Dendritic cell treated with granulocyte-macrophage colony-stimulating factor and Interleukin-4, amounts not matched to agents 40 ng/mL and 50 ng/mL, for 4 days (primary cell): ENCODE measurements around the gene SETD5.
"Not testable (repeated sequence)": the region's sequence is repeated elsewhere in the genome, so short reads cannot be mapped to it uniquely, and the experiment has no call there.

Source experiments
- H3K27ac Mint-ChIP-seq: one replicate; pipeline ENCODE4 v1.8.0; 2022; ENCODE audit warnings: mild to moderate bottlenecking, mixed read lengths
- H3K27me3 Mint-ChIP-seq: one replicate; pipeline ENCODE4 v1.8.0; 2022; ENCODE audit warnings: mild to moderate bottlenecking, mixed read lengths
- H3K36me3 Mint-ChIP-seq: one replicate; pipeline ENCODE4 v1.8.0; 2022; ENCODE audit warnings: low read depth, mixed read lengths
- H3K4me1 Mint-ChIP-seq: one replicate; pipeline ENCODE4 v1.8.0; 2022; ENCODE audit warnings: low read depth, mixed read lengths
- H3K4me3 Mint-ChIP-seq: one replicate; pipeline ENCODE4 v1.8.0; 2022; ENCODE audit warnings: mild to moderate bottlenecking, moderate library complexity, mixed read lengths
- H3K9me3 Mint-ChIP-seq: one replicate; pipeline ENCODE4 v1.8.0; 2022; ENCODE audit warnings: mixed read lengths
- intact Hi-C: fragments of 100-400 bp; cut with micrococcal nuclease; formaldehyde crosslinking; loops from one replicate; pipeline ENCODE4 v1.15.0; 2022

Gene SETD5

DNA sequence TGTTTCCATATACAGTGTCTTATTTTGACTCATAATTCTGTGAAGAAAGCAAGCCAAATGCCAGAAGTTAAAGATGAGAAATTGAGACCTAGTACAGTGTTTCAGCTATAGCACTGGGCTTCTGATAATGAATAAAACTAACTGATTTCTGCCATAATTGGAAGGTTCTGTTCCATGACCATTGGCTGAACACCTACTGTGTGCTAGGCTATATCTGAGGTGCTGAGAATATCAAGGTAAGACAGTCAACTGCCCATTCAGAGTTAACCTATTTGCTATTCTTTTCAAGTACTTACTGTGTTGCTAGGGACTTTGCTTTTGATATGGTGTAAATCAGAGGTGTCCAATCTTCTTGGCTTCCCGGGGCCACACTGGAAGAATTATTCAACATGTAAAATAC, 82.8 kb downstream of the SETD5 start:
- Mint-ChIP-seq H3K36me3 (peaks cover 87% of the 10 kb centered on the region), H3K27ac (no peak overlapping the region), H3K27me3 (no peaks in the 10 kb centered on the region), H3K4me1 (no peaks in the 10 kb centered on the region), H3K9me3 (no peaks in the 10 kb centered on the region), H3K4me3 (no peak overlapping the region)
- intact Hi-C loops: no loop called here

DNA sequence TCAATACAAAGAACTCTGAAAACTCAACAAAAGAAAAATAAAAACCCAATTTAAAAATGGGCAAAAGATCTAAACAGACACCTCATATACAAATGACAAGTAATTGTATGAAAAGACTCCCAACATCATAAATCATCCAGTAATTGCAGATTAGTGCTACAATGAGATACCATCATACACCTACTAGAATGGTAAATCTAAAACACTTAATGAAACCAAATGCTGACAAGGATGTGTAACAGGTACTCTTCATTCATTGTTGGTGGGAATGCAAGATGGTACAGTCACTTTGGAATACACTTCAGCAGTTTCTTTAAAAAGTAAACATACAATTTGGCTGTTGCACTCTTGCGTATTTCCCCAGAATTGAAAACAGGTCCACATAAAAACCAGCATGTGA, 87.8 kb downstream of the SETD5 start:
- Mint-ChIP-seq H3K4me3 (no peak overlapping the region), H3K27ac (no peak overlapping the region), H3K4me1 (no peaks in the 10 kb centered on the region), H3K27me3 (no peaks in the 10 kb centered on the region), H3K36me3 (peaks cover 78% of the 10 kb centered on the region), H3K9me3 (peaks cover 7% of the 10 kb centered on the region)
- intact Hi-C loops: no loop called here

DNA sequence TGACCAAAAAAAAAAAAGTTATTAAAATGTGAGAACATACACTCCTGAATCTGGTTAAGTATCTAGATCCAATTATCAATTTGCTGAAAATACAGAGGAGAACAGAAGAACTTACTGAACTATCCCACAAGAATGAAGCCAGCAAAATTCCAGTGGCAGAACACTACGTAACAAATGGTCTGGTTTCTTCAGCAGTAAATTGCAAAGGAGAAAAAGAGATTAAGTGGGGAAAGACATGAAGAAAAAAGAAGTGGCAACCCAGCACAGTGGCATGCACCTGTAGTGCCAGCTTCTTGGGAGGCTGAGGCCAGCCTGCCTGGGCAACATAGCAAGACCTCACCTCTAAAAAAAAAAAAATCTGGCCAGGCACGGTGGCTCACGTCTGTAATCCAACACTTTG, 94.1 kb downstream of the SETD5 start:
- no peak overlapping the region for H3K27ac Mint-ChIP-seq
- intact Hi-C loops: no loop called here

DNA sequence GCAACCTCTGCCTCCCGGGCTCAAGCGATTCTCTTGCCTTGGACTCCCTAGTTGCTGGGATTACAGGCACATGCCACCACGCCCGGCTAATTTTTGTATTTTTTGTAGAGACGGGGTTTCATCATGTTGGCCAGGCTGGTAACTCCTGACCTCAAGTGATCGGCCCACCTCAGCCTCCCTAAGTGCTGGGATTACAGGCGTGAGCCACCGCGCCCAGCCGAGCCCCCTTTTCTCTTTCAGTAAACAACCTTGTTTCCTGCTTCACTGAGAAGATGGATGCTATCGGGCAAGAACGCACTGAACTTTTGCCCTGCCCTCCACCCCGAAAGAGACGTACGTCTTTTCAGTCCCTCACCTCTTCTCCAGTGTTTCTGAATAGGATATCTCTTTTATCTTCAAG, 96.6 kb downstream of the SETD5 start:
- H3K27me3 Mint-ChIP-seq, H3K9me3 Mint-ChIP-seq, H3K4me1 Mint-ChIP-seq, H3K27ac Mint-ChIP-seq, intact Hi-C loops, H3K4me3 Mint-ChIP-seq: not testable (repeated sequence)
- peaks cover 32% of the 10 kb centered on the region for H3K36me3 Mint-ChIP-seq

More for the DNA sequence above, 94.1 kb downstream of the SETD5 start:
- Mint-ChIP-seq H3K4me1 (peaks cover 7% of the 10 kb centered on the region), H3K4me3 (no peak overlapping the region), H3K9me3 (peaks cover 7% of the 10 kb centered on the region), H3K27me3 (no peaks in the 10 kb centered on the region), H3K36me3 (peaks cover 51% of the 10 kb centered on the region)

DNA sequence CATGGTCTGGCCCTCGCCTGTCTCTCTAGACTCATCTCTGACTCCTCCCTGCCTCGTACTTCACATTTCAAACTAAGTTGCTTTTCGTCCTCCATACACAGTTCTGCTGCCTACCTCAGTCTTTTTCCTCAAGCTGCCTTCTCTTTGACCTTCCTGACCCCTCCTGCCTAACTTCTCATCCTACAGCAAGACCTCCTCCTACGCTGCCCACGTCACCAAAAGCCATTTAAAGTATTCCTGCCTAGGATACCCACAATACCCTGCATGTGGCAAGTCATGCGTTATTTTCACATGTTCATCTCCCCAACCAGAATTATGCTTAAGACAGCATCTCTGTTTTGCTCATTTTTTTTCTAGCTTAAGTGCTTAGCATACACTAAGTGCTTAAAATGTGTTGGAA, 99.5 kb downstream of the SETD5 start:
- Mint-ChIP-seq H3K4me1 (peaks cover 15% of the 10 kb centered on the region), H3K36me3 (peaks cover 17% of the 10 kb centered on the region), H3K9me3 (no peaks in the 10 kb centered on the region), H3K27ac (no peak overlapping the region), H3K4me3 (no peak overlapping the region), H3K27me3 (peaks cover 34% of the 10 kb centered on the region)
- intact Hi-C loops: no loop called here

DNA sequence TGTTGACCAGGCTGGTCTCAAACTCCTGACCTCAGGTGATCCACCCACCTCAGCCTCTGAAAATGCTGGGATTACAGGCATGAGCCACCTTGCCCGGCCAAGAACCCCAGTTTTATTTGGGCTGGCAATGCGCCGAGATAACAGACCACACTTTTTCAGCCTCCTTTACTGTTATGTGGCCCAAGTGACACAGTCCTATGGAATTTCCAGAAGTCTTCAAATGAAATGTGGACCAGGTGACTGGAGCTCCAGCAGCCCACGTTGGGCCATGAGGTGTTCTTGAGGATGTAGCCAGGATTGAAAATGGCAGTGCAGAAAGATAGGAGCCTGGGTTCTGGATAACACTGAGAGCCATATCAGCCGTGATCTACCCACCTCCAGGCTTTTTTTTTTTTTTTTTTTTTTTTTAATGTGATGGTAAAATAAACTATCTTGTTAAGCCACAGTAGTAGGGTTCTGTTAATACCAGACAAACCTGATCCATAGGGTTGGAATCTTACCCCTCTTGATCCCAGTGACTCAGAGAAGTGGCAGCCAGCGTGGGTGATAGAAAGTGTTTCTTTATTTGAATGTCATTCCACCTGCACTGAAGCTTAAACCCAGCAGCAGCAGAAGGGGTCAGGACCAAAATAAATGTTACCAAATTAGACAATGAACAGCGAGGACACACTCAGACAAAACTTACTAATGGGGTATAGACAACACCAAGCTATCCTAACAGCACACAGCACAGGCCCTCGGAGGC, 100.6 kb downstream of the SETD5 start:
- H3K27ac Mint-ChIP-seq: no peak overlapping the region
- no peak overlapping the region for H3K4me3 Mint-ChIP-seq
- H3K9me3 Mint-ChIP-seq: no peaks in the 10 kb centered on the region
- peaks cover 14% of the 10 kb centered on the region for H3K36me3 Mint-ChIP-seq
- peaks cover 15% of the 10 kb centered on the region for H3K4me1 Mint-ChIP-seq
- H3K27me3 Mint-ChIP-seq: peaks cover 37% of the 10 kb centered on the region
- intact Hi-C loops: no loop called here

DNA sequence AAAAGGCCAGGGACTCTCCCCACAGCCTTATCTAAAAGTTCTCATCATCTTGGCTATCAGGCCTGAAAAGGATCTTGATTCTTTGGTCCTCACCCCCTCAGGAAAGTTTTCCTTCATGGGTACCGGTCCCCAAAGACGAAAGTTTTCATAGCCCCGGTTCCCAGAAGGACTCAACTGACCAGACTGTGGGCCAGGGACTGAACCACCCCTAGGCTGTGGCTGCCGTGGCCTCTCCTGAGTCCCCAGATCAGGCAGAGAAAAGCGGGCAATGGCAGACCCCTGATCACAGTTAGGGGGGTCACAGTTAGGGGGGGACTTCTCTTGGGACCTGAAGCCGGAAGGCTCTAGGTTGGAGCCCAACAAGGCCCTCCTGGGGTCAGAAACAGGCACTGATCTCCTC, 101.4 kb downstream of the SETD5 start:
- H3K27me3 Mint-ChIP-seq: peaks cover 37% of the 10 kb centered on the region
- no peak overlapping the region for H3K27ac Mint-ChIP-seq
- H3K9me3 Mint-ChIP-seq: no peaks in the 10 kb centered on the region
- H3K36me3 Mint-ChIP-seq: peaks cover 7% of the 10 kb centered on the region
- intact Hi-C loops: no loop called here
- H3K4me3 Mint-ChIP-seq: no peak overlapping the region
- peaks cover 15% of the 10 kb centered on the region for H3K4me1 Mint-ChIP-seq

DNA sequence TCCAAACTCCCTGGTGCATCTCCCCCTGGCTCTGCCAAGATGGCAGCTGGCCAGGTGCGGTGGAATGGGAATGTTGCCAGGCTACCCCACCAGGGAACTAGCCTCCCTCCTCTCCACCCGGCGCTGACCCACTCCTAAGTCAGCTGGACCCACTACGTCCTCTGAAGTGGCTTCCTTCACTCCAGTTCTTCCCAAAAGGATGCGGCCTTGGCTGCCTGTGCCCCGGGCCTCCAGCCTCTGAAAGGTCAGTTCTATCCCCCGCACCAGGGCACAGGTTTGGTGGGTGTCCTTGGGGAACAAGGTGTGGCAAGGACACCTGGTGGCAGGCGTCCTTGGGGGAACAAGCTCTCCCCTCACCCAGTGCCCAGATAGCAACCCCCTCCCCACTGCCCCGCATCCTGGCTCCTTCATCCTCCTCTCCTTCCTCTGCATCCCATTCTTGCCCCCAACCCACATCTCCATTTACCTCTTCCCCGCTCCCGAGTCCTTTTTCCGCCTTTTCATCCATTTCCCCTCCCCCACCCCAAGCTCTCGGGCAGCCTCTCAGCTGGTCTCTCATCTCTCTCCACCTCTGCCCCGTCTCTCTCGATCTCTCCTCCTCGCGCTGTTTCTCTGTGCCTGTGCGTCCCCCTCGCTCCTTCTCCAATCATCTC, 102.2 kb downstream of the SETD5 start:
- Mint-ChIP-seq H3K9me3 (no peaks in the 10 kb centered on the region), H3K4me1 (peaks cover 11% of the 10 kb centered on the region), H3K4me3 (no peak overlapping the region), H3K27me3 (peaks cover 37% of the 10 kb centered on the region), H3K36me3 (peaks cover 3% of the 10 kb centered on the region), H3K27ac (no peak overlapping the region)
- intact Hi-C loops: loop anchor here (5.0 kb wide), 1 partner anchor 153 kb away; no protein-coding TSS in a partner anchor

DNA sequence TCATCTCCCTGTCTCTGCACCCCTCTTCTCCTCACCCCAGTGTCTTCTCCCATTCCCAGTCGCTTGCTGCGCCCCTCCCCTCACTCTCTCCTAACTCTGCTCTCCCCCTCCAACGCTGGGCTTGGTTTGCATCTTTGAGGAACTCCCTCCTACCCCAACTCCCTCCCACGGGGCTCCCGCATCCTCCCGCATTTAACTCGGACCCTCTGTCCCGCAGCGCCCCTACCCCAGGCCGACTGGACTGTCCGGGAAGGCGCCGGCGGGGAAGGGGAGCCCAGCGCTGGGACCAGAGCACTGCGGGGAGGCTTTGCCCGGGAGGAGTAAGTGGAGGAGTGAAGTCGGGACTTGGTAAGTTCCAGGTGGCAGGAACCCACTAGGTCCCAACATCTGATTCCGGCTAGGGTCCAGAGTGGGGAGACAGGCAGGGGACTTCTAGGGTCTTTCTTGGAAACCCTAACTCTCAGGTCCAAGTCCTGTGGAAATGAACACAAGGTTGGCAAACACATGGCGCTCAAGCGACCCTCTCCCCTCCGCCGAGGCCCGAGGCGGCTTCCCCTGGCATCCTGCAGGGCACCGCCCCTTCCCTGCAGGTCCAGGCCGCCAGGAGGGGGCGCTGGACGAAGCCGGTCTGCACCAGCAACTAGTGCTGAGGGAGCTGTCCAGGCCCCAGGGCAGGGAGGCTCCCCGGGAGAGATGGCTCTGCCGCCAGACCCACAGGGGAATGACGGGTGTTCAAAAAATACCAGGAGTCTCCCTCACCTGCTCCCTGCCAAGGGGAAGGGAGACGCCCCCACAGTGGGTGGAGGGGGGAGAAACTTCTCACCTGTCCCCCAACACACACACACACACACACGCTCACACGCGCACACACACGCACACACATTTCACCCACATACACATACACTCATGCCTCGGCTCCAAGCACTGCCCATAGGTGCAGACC, 103.0 kb downstream of the SETD5 start:
- peaks cover 37% of the 10 kb centered on the region for H3K27me3 Mint-ChIP-seq
- H3K36me3 Mint-ChIP-seq: no peaks in the 10 kb centered on the region
- no peak overlapping the region for H3K27ac Mint-ChIP-seq
- intact Hi-C loops: loop anchor here (5.0 kb wide), 1 partner anchor 152 kb away; no protein-coding TSS in a partner anchor
- H3K9me3 Mint-ChIP-seq: no peaks in the 10 kb centered on the region
- H3K4me1 Mint-ChIP-seq: peaks cover 9% of the 10 kb centered on the region
- no peak overlapping the region for H3K4me3 Mint-ChIP-seq

DNA sequence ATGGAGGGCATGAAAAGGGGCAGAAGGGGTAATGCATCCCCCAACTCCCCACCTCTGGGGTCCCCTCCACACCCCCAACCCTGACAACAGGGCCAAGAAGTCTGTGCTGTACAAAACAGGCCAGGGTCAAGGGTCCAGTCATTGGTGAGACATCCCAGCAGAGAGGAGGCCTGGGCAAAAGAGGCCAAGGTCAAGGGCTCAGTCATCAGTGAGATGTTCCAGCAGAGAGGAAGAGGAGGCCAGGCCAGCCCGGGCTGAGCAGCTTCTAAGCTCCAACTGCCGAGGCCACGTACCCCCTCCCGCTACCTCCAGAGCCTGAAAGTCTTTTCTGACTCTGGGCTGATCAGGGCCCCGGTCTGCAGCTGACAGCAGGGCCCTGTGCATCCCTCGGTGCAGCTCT, 103.8 kb downstream of the SETD5 start:
- Mint-ChIP-seq H3K9me3 (no peaks in the 10 kb centered on the region), H3K4me1 (peaks cover 11% of the 10 kb centered on the region), H3K4me3 (no peak overlapping the region), H3K27me3 (peaks cover 37% of the 10 kb centered on the region), H3K36me3 (no peaks in the 10 kb centered on the region), H3K27ac (no peak overlapping the region)
- intact Hi-C loops: loop anchor here (5.0 kb wide), 1 partner anchor 151 kb away; no protein-coding TSS in a partner anchor

DNA sequence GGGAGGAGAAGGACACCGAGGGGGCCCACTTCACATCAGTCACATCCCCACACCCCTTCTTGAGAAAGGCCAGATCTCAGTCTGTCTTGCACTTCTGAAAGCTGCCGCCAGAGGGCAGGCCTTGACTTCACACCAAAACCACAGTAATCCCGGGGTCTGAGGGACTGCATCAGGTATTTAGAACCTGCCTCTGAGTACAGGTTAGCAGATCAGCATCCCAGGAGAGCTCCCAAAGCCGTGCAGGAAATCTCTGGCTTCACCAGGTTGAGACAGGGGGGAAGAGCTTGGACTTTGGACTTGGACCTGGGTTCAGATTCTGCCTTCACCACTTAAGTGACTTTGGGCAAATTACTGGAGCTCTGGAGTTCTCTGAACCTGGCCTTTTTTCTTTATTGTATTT, 105.9 kb downstream of the SETD5 start:
- Mint-ChIP-seq H3K27ac (no peak overlapping the region), H3K4me1 (peaks cover 16% of the 10 kb centered on the region), H3K27me3 (peaks cover 47% of the 10 kb centered on the region), H3K4me3 (no peak overlapping the region), H3K9me3 (no peaks in the 10 kb centered on the region), H3K36me3 (no peaks in the 10 kb centered on the region)
- intact Hi-C loops: loop anchor here (5.0 kb wide), 1 partner anchor 149 kb away; no protein-coding TSS in a partner anchor

DNA sequence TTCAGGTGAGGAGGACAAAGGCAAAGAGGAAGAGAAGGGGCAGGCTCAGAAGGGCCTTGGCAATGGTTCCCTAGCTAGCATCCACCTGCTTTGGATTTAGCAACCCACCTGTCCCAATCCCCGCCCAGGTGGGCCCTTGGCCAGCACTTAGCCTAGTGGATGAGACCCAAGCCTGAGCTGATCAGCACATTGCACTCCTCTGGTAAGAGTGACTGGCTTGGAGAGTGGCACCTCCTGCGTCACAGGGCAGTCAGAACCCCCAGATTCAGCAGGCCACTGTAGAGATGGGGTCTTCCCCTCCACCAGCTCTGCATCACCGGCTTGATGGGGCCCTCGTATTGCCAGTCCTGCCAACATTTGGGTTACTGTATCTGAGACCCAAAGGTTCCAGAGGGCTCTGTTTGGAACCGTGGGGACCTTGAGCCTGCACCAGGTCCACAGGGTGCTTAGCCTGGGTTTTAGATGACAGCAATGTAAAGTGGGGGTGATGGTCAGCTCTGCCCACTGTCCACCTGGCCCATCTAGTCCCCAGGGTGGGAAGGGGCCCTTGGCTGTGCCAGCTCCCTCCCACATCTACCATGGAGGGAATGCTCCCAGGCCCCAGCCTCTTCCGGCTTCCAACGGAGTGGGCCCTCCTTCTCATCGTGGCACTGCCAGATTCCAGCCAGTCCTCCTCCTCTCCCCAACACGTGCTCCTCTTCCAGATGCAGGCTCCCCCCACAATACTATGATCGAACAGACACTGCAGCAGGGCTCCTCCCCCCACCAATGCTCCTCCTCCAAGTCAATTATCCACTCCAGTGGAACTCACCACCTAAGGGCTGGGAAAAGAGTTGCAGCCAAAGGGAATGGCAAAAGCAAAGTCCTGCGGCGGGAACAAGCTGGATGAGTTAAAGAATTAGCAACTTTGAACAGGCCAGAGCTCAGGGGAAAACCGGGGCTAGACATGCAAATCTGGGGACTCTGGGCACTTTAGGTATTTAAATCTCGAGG, 110.5 kb downstream of the SETD5 start:
- H3K27ac Mint-ChIP-seq: no peak overlapping the region
- intact Hi-C loops: no loop called here

DNA sequence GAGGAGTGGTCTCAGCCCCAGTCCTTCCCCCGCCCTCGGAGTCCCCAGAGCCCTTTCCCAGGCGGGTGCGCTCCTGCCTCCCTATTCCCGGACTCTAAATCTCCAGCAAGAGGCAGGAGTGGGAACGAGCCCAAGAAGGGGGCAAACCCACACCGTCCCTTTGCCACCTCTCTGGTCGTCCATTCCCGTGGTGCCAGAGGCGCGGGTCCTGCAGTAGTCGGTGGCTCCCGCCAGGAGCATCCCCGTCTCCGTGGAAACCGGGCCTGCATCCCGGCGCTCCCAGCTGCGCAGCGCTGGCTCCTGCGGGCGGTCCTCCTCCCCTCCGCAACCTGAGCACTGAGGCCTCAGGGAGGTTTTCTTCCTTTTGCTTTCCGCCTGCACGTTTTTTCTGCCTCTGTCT, 111.4 kb downstream of the SETD5 start:
- peaks cover 7% of the 10 kb centered on the region for H3K4me1 Mint-ChIP-seq
- intact Hi-C loops: no loop called here

More for the DNA sequence above, 110.5 kb downstream of the SETD5 start:
- H3K4me1 Mint-ChIP-seq: peaks cover 7% of the 10 kb centered on the region
- peaks cover 32% of the 10 kb centered on the region for H3K27me3 Mint-ChIP-seq
- H3K4me3 Mint-ChIP-seq: no peak overlapping the region
- no peaks in the 10 kb centered on the region for H3K36me3 Mint-ChIP-seq
- no peaks in the 10 kb centered on the region for H3K9me3 Mint-ChIP-seq

More for the DNA sequence above, 111.4 kb downstream of the SETD5 start:
- no peaks in the 10 kb centered on the region for H3K36me3 Mint-ChIP-seq
- H3K27me3 Mint-ChIP-seq: peaks cover 32% of the 10 kb centered on the region
- no peaks in the 10 kb centered on the region for H3K9me3 Mint-ChIP-seq
- H3K27ac Mint-ChIP-seq: no peak overlapping the region
- H3K4me3 Mint-ChIP-seq: no peak overlapping the region
